Panc1 (cell line): Measurements from ENCODE around the gene TRAF5. TPM values are rescaled to one million over a fixed set of nuclear protein-coding genes. Genes with fewer than 3 reads are reported as not detected.

ENCODE experiments used
- ATAC-seq: fragments of 200-7000 bp; cut with Tn5 transposase; 2 replicates; pipeline ENCODE4 v1.9.1; 2020; ENCODE audit warnings: mild to moderate bottlenecking, moderate library complexity
- BruUV-seq: library from RNA; stranded (reverse); fragments of 400-500 nt; replicated peaks from 2 replicates; lab custom pipeline; 2021; lab: Mats Ljungman, UMichigan
- CTCF ChIA-PET: fragments of 300-600 bp; sonication (Branson Sonifier 250); formaldehyde crosslinking; loops from one replicate; lab custom pipeline; 2022; ENCODE audit warnings: antibody characterized with exemption; lab: Charles Lee
- POLR2A ChIA-PET: fragments of 300-600 bp; sonication (Branson Sonifier 250); formaldehyde crosslinking; loops from one replicate; lab custom pipeline; 2022; ENCODE audit warnings: antibody characterized with exemption; lab: Charles Lee
- DNase-seq: peaks from one replicate; pipeline ENCODE4 v3.0.0-alpha.2; 2010; ENCODE audit warnings: low read depth, low spot score
- H3K27ac ChIP-seq: 2 replicates; pipeline ENCODE4 v1.5.1; 2011; ENCODE audit warnings: mild to moderate bottlenecking, low read length, inconsistent platforms
- H3K27me3 ChIP-seq: fragments of 200-500 bp; sonication (Bioruptor generic); 2 replicates; pipeline ENCODE4 v1.6.0; 2014; ENCODE audit warnings: low read length, inconsistent platforms; ENCODE audit not compliant: control insufficient read depth, insufficient read depth
- H3K36me3 ChIP-seq: fragments of 200-500 bp; sonication (Bioruptor generic); 2 replicates; pipeline ENCODE4 v1.5.1; 2014; ENCODE audit warnings: inconsistent platforms, mild to moderate bottlenecking, low read length, moderate library complexity; ENCODE audit not compliant: control insufficient read depth, insufficient read depth
- H3K4me1 ChIP-seq: 2 replicates; pipeline ENCODE4 v1.5.1; 2011; ENCODE audit warnings: inconsistent platforms, mild to moderate bottlenecking, low read length, moderate library complexity; ENCODE audit not compliant: control insufficient read depth, insufficient read depth
- H3K4me3 ChIP-seq, 2 experiments: 2 replicates each; pipeline ENCODE4 v1.5.1; 2011 to 2012; ENCODE audit warnings: low read depth in 2 of 2, low read length in 2 of 2, mild to moderate bottlenecking in 2 of 2, inconsistent platforms in 1 of 2, moderate library complexity in 1 of 2
- H3K9me3 ChIP-seq: fragments of 200-500 bp; sonication (Bioruptor generic); 2 replicates; pipeline ENCODE4 v1.5.1; 2014; ENCODE audit warnings: low read depth, mild to moderate bottlenecking, inconsistent platforms, low read length, moderate library complexity; ENCODE audit not compliant: control insufficient read depth, insufficient read depth
- CTCF ChIP-seq: fragments of 450-650 bp; IDR thresholded peaks from 2 replicates; pipeline ENCODE4 v1.5.1; 2017; ENCODE audit warnings: mild to moderate bottlenecking
- POLR2AphosphoS5 ChIP-seq: IDR thresholded peaks from 2 replicates; pipeline ENCODE4 v1.6.1; 2012; ENCODE audit warnings: mild to moderate bottlenecking, low read depth, low read length, moderate library complexity
- REST ChIP-seq, 2 experiments: IDR thresholded peaks; 2 replicates each; pipeline ENCODE4 v1.6.1; 2011 to 2012; ENCODE audit warnings: low read depth in 2 of 2, control low read depth in 1 of 2, low read length in 1 of 2, mild to moderate bottlenecking in 1 of 2, moderate library complexity in 1 of 2; ENCODE audit not compliant: insufficient read depth in 1 of 2
- SIN3A ChIP-seq: IDR thresholded peaks from 2 replicates; pipeline ENCODE4 v1.6.1; 2012; ENCODE audit warnings: low read depth, mild to moderate bottlenecking, low read length, moderate library complexity, borderline replicate concordance; ENCODE audit not compliant: insufficient read depth
- TCF7L2 ChIP-seq: IDR thresholded peaks from 2 replicates; pipeline ENCODE4 v1.6.1; 2011; ENCODE audit warnings: mild to moderate bottlenecking, low read depth, low read length, inconsistent platforms
- in situ Hi-C: cut with HindIII; loops from 2 replicates; pipeline ENCODE4 v1.10.0; 2016; ENCODE audit warnings: low sequenced_read_pairs, low pct_unique_long_range_greater_than_20kb
- intact Hi-C: fragments of 100-400 bp; cut with micrococcal nuclease; formaldehyde crosslinking; loops from one replicate; pipeline ENCODE4 v1.10.0; 2022; ENCODE audit not compliant: unreplicated experiment
- total RNA-seq: library from RNA; stranded (reverse); gene quantifications from one replicate; pipeline ENCODE4 v1.2.1, GENCODE V29; 2021; ENCODE audit not compliant: unreplicated experiment

TRAF5 gene
- total RNA-seq, 1 experiment from 2014 or later, result 10.5 TPM

DNA sequence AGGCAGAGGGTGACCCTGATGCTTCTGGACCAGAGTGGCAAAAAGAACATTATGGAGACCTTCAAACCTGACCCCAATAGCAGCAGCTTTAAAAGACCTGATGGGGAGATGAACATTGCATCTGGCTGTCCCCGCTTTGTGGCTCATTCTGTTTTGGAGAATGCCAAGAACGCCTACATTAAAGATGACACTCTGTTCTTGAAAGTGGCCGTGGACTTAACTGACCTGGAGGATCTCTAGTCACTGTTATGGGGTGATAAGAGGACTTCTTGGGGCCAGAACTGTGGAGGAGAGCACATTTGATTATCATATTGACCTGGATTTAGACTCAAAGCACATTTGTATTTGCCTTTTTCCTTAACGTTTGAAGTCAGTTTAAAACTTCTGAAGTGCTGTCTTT, 45.8 kb downstream of the TRAF5 start:
- CTCF ChIA-PET, result no interaction called here
- ATAC-seq (no peak), DNase-seq (no peak)
- Histone ChIP-seq H3K9me3 (no peaks in the 10 kb centered on the region), H3K4me1 (no peaks in the 10 kb centered on the region), H3K27me3 (no peaks in the 10 kb centered on the region), H3K36me3 (no peaks in the 10 kb centered on the region; the same call in 1 of the 2 replicates), H3K4me3 (no peak overlapping the region), H3K27ac (no peak overlapping the region)
- intact Hi-C loops (no loop called here), in situ Hi-C loops (no loop called here)
- no peak for TF ChIP-seq POLR2AphosphoS5
- TF ChIP-seq REST (IDR thresholded peaks at IDR 0.05; ENCODE audit: insufficient read depth in 1 of 2, low read depth in 2 of 2, low read length in 1 of 2), result no peak
- TF ChIP-seq TCF7L2, result no peak
- no peak for TF ChIP-seq SIN3A
- no peak for TF ChIP-seq CTCF
- no TSS peak for BruUV-seq
- POLR2A ChIA-PET, result no interaction called here

DNA sequence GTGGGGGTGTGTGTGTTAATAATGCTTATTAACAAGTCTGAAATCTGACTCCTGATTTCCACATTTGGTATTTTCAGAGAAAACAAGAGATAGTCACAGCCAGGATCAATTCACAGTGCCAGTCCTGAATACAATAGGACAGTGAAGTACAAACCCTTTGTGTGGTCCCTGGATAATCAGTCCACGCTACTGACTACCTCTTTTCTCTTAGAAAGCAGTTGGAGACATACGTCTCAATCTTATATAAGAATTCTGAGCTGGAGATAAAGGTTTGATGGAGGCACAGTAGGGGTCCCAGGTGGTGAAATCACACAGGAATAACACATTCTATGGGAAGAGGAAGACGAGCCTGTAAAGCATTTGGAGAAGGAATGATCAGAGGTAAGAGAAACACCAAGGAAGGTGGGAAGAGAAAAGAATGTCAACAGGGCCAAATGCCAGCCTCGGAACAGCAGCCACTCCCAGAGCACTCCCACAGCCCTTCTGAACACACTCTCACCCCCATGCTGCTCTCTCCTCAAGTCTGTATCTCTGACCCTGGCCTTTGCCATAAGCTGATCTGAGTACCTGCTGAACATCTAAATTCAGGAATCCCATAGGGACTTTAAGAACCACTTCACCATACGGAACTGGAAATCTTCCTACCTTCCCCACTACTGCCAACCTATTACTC, 48.6 kb downstream of the TRAF5 start:
- H3K27ac ChIP-seq, result no peak overlapping the region
- no TSS peak for BruUV-seq
- H3K9me3 ChIP-seq, result no peaks in the 10 kb centered on the region
- no peaks in the 10 kb centered on the region for H3K4me1 ChIP-seq
- no peaks in the 10 kb centered on the region for H3K36me3 ChIP-seq
- intact Hi-C loops (no loop called here), in situ Hi-C loops (no loop called here)
- TF ChIP-seq CTCF (no peak), REST (IDR thresholded peaks at IDR 0.05; ENCODE audit: insufficient read depth in 1 of 2, low read depth in 2 of 2, low read length in 1 of 2) (no peak), TCF7L2 (no peak), POLR2AphosphoS5 (no peak), SIN3A (no peak)
- no peak for ATAC-seq
- no peaks in the 10 kb centered on the region for H3K27me3 ChIP-seq
- no peak overlapping the region for H3K4me3 ChIP-seq
- ChIA-PET POLR2A (no interaction called here), CTCF (no interaction called here)
- DNase-seq, result no peak
